NCI-H2107 treated with DMSO at 0.1 percent for 48 hours (cell line): ENCODE results near the gene CYP26C1.

Experiments used
- DNase-seq: peaks from one replicate; lab custom pipeline; 2025; ENCODE audit not compliant: unreplicated experiment; lab: John Stamatoyannopoulos, UW

CYP26C1 gene

GRCh38 chr10:93110472-93111146 lies 50.0 kb downstream of the CYP26C1 start:
- no peak for DNase-seq

- no peak for DNase-seq
These were observed 52.4 kb downstream of the CYP26C1 start for GRCh38 chr10:93113042-93113441.

- DNase-seq = peak; percentile 1
These were observed 55.2 kb downstream of the CYP26C1 start for GRCh38 chr10:93115661-93116383.
